OCI-LY1 (cell line): Measurements from ENCODE around the gene RBM38.

ENCODE experiments used
- H2AFZ ChIP-seq: fragments of 200-600 bp; sonication (generic), shearing (Covaris generic); 2 replicates; pipeline ENCODE4 v1.6.0; 2014; ENCODE audit warnings: antibody characterized with exemption, mild to moderate bottlenecking, low read length
- H3F3A ChIP-seq: fragments of 200-600 bp; sonication (generic), shearing (Covaris generic); 2 replicates; pipeline ENCODE4 v1.6.0; 2014; ENCODE audit warnings: mild to moderate bottlenecking, antibody characterized with exemption, low read length, moderate library complexity; ENCODE audit not compliant: insufficient read depth
- H3K27ac ChIP-seq: fragments of 200-600 bp; sonication (generic); 2 replicates; pipeline ENCODE4 v1.5.1; 2014; ENCODE audit warnings: low read length, mixed run types, mild to moderate bottlenecking, low read depth; ENCODE audit not compliant: poor library complexity, severe bottlenecking
- H3K27me3 ChIP-seq: fragments of 200-600 bp; sonication (generic); 2 replicates; pipeline ENCODE4 v1.6.0; 2014; ENCODE audit warnings: antibody characterized with exemption, mild to moderate bottlenecking, low read length, moderate library complexity; ENCODE audit not compliant: insufficient read depth
- H3K36me3 ChIP-seq: fragments of 200-600 bp; sonication (generic); 2 replicates; pipeline ENCODE4 v1.6.1; 2014; ENCODE audit warnings: mild to moderate bottlenecking, antibody characterized with exemption, low read length, moderate library complexity, mixed read lengths; ENCODE audit not compliant: insufficient read depth
- H3K4me1 ChIP-seq: fragments of 200-600 bp; sonication (generic); 2 replicates; pipeline ENCODE4 v1.5.1; 2014; ENCODE audit warnings: mild to moderate bottlenecking, low read length, moderate library complexity; ENCODE audit not compliant: insufficient read depth, severe bottlenecking
- H3K4me2 ChIP-seq: fragments of 200-600 bp; sonication (generic), shearing (Covaris generic); 2 replicates; pipeline ENCODE4 v1.6.1; 2014; ENCODE audit warnings: low read length
- H3K4me3 ChIP-seq: fragments of 200-600 bp; sonication (generic); 2 replicates; pipeline ENCODE4 v1.5.1; 2014; ENCODE audit warnings: low read length, low read depth, mild to moderate bottlenecking, mixed read lengths; ENCODE audit not compliant: poor library complexity, severe bottlenecking
- H3K79me2 ChIP-seq: fragments of 200-600 bp; shearing (Covaris generic); 2 replicates; pipeline ENCODE4 v1.6.1; 2016; ENCODE audit warnings: mixed run types, low read length, mixed read lengths; ENCODE audit not compliant: insufficient read depth
- H3K9ac ChIP-seq: fragments of 200-600 bp; sonication (generic), shearing (Covaris generic); 2 replicates; pipeline ENCODE4 v1.6.1; 2014; ENCODE audit warnings: mild to moderate bottlenecking, low read length, mixed read lengths
- H3K9me2 ChIP-seq: fragments of 200-600 bp; sonication (generic), shearing (Covaris generic); 2 replicates; pipeline ENCODE4 v1.6.1; 2014; ENCODE audit warnings: low read depth, mild to moderate bottlenecking, low read length, mixed read lengths
- H3K9me3 ChIP-seq: fragments of 200-600 bp; shearing (Covaris generic); 2 replicates; pipeline ENCODE4 v1.6.1; 2014; ENCODE audit warnings: low read length, mixed read lengths
- H4K20me1 ChIP-seq: fragments of 200-600 bp; sonication (generic), shearing (Covaris generic); 2 replicates; pipeline ENCODE4 v1.6.0; 2016; ENCODE audit warnings: mild to moderate bottlenecking, low read length; ENCODE audit not compliant: insufficient read depth
- CTCF ChIP-seq: fragments of 200-600 bp; sonication (generic), shearing (Covaris generic); IDR thresholded peaks from 2 replicates; pipeline ENCODE4 v1.5.1; 2017; ENCODE audit warnings: mild to moderate bottlenecking, antibody characterized with exemption, low read length, moderate library complexity, mixed read lengths
- EZH2 ChIP-seq: fragments of 200-600 bp; sonication (generic), shearing (Covaris generic); IDR thresholded peaks from 2 replicates; pipeline ENCODE4 v1.8.0; 2017; ENCODE audit warnings: borderline replicate concordance, mixed run types, mild to moderate bottlenecking, antibody characterized with exemption, low read length, moderate library complexity, mixed read lengths

Gene RBM38

GRCh38 chr20:57371363-57371762 lies 19.8 kb upstream of the RBM38 start:
- TF ChIP-seq CTCF (no peak), EZH2 (no peak)
- H4K20me1 ChIP-seq, result no peaks in the 10 kb centered on the region
- peaks cover 98% of the 10 kb centered on the region for H3K36me3 ChIP-seq

DNA sequence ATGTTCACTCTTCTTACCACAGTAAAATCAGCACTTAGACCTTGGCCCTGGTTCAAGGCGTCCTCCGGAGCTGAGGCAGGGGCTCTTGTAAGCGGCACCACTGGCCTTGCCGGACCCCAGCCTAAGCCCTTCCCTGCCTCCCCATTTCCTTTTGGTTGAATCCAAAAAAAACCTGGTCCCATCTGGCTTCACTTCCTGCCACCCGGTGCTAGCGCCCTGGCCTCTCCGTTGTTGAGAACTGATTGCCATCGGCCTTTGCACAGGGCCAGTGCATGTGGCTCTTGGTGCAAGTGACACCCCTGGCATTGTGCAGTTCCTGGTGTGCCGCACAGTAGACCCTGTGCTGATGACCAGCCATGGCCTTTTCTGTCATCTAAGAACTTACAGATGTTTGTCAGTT lies 19.0 kb upstream of the RBM38 start:
- H3K9me2 ChIP-seq, result no peaks in the 10 kb centered on the region
- H3K4me3 ChIP-seq, result no peak overlapping the region
- H3K4me1 ChIP-seq, result peaks cover 16% of the 10 kb centered on the region
- no peak overlapping the region for H3K4me2 ChIP-seq
- TF ChIP-seq CTCF (no peak), EZH2 (no peak)
- H3K9me3 ChIP-seq, result no peaks in the 10 kb centered on the region
- H3K79me2 ChIP-seq, result no peaks in the 10 kb centered on the region
- no peaks in the 10 kb centered on the region for H3K27me3 ChIP-seq
- no peaks in the 10 kb centered on the region for H4K20me1 ChIP-seq
- H3K27ac ChIP-seq, result no peak overlapping the region
- H3F3A ChIP-seq, result no peaks in the 10 kb centered on the region
- H3K36me3 ChIP-seq, result peaks cover 98% of the 10 kb centered on the region
- no peak overlapping the region for H3K9ac ChIP-seq
- no peak overlapping the region for H2AFZ ChIP-seq

More at GRCh38 chr20:57371363-57371762, 19.8 kb upstream of the RBM38 start:
- H3K4me3 ChIP-seq, result no peak overlapping the region
- H3K9ac ChIP-seq, result no peak overlapping the region
- H3K4me2 ChIP-seq, result no peak overlapping the region
- no peak overlapping the region for H2AFZ ChIP-seq
- no peaks in the 10 kb centered on the region for H3F3A ChIP-seq
- no peaks in the 10 kb centered on the region for H3K79me2 ChIP-seq
- no peak overlapping the region for H3K27ac ChIP-seq
- no peaks in the 10 kb centered on the region for H3K9me3 ChIP-seq
- H3K9me2 ChIP-seq, result no peaks in the 10 kb centered on the region
- peaks cover 16% of the 10 kb centered on the region for H3K4me1 ChIP-seq
- no peaks in the 10 kb centered on the region for H3K27me3 ChIP-seq

GRCh38 chr20:57372581-57373350 lies 18.4 kb upstream of the RBM38 start:
- TF ChIP-seq EZH2, result no peak
- TF ChIP-seq CTCF, result no peak
- peaks cover 16% of the 10 kb centered on the region for H3K4me1 ChIP-seq
- H2AFZ ChIP-seq, result no peak overlapping the region
- H3K4me2 ChIP-seq, result no peak overlapping the region
- H3K9me2 ChIP-seq, result no peaks in the 10 kb centered on the region
- no peaks in the 10 kb centered on the region for H3K9me3 ChIP-seq
- no peak overlapping the region for H3K4me3 ChIP-seq
- no peak overlapping the region for H3K9ac ChIP-seq
- H3F3A ChIP-seq, result no peaks in the 10 kb centered on the region
- H3K27ac ChIP-seq, result no peak overlapping the region
- peaks cover 100% of the 10 kb centered on the region for H3K36me3 ChIP-seq
- H3K79me2 ChIP-seq, result no peaks in the 10 kb centered on the region
- no peaks in the 10 kb centered on the region for H3K27me3 ChIP-seq
- H4K20me1 ChIP-seq, result no peaks in the 10 kb centered on the region
